A204.1 (cell line): ENCODE measurements around the gene DPPA4.
"Not testable (repeated sequence)": the region's sequence is repeated elsewhere in the genome, so short reads cannot be mapped to it uniquely, and the experiment has no call there.

ENCODE experiments used
- FAIRE-seq: peaks from 2 replicates; lab custom pipeline; 2012; peaks lifted over from hg19 to GRCh38; lab: Jason Lieb, UNC

The DPPA4 gene, protein sequence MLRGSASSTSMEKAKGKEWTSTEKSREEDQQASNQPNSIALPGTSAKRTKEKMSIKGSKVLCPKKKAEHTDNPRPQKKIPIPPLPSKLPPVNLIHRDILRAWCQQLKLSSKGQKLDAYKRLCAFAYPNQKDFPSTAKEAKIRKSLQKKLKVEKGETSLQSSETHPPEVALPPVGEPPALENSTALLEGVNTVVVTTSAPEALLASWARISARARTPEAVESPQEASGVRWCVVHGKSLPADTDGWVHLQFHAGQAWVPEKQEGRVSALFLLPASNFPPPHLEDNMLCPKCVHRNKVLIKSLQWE

DNA sequence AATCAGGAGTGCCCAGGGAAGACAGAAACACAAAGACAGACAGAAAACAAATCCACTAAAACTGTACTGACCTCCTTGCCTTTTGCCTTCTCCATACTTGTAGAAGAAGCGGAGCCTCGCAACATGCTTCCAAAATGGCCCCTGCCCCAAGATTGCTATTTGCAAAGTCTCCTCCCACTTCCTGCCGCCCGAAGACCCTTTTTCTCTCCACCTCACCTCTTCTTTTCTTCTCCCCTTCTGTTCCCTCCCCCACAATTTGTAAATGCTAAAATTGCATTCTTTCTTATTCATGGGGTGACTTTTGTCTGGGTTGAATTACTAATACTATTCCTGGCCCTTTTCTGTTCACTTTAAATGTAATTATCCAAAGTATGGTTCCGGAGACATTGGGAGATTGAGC is at the start of gene DPPA4:
DPPA4 (minus strand) TSS at position 154 of the 400 bp plus-strand sequence; CDS start at position 125, 29 bp downstream.
- FAIRE-seq: no peak

- FAIRE-seq: no peak
These were observed 48.3 kb upstream of the DPPA4 start for GRCh38 chr3:109385442-109386318.

- no peak for FAIRE-seq
These were observed 46.8 kb upstream of the DPPA4 start for GRCh38 chr3:109384164-109384563.

DNA sequence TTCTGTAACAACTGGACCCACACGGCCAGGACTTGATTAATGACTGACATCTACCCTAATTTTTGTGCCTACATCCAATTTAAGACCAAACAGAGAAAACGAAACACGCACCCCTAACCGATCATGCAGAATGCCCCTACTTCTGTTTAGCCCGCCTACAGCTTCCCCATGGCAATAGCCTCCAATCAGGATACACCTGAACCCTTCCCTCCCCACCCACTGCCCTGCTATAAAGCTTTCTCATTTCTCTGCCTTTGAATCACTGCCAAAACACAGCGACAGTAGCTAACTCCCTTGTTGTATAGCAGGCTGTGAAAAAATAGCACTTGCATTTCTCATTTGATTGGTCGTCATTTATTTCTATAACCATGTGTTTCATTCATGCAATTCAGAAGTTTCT is 45.2 kb upstream of the DPPA4 start:
- FAIRE-seq: no peak

DNA sequence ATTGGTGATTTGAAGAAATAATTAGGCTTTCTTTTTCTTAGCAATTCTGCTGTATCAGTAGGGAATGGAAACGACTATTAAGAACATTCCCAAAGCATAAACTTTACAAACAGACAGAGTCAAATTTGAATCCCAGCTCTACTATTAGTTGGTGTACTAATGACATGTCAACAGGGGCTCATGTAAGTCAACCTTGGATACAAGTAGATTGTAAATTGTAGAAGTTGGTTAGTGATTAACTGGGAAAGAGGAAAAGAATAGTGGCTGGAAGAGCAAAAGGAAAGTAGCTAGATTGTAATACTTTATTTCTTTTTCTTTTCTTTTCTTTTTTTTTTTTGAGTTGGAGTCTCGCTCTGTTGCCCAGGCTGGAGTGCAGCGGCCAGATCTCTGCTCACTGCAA is 38.6 kb upstream of the DPPA4 start:
- no peak for FAIRE-seq

DNA sequence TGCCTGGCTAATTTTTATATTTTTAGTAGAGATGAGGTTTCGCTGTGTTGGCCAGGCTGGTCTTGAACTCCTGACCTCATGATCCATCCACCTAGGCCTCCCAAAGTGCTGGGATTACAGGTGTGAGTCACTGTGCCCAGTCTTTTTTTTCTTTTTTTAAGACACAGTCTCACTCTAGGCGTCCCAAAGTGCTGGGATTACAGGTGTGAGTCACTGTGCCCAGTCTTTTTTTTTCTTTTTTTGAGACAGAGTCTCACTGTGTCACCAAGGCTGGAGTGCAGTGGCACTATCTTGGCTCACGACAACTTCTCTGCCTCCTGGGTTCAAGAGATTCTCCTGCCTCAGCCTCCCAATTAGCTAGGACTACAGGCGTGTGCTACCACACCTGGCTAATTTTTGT is 37.1 kb upstream of the DPPA4 start:
- not testable (repeated sequence) for FAIRE-seq

GRCh38 chr3:109373933-109374332 is 36.6 kb upstream of the DPPA4 start:
- no peak for FAIRE-seq

DNA sequence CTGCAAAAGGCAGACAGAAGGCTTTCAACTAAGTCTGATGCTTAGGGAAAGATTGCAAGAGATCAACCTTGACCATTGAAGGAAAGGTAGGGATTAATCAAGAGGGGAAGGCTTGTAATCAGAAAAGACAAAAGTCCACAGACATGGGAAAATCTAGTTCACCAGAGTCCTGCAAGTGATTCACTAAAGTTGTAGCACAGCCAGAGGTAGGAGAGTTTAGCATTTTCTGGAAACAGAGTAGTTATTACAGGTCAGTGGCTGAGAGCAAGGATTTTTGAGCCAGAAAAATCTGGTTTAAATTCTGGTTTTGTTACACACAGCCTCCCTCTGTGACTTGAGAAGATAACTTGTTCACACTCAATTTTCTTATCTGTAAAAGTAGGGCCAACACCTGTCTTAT is 35.3 kb upstream of the DPPA4 start:
- no peak for FAIRE-seq

DNA sequence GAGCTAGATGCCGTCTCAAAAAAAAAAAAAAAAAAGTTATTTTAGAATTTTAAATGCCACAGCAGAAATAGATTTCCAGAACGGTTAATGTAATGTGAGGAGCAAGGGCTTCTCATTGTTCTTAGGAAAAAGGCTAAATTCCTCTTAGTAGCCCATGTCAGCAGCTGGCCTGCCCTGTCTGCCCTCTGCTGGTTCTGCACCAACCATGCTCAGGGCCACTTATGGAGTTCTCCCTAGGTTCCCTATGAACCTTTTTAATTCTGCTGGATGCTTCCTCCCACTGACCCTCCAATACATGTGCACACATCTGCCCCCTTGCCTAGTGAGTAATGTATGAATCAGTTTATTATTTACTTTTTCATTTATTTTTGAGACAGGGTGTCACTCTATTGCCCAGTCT is 32.2 kb upstream of the DPPA4 start:
- no peak for FAIRE-seq

- FAIRE-seq: no peak
These were observed 26.7 kb upstream of the DPPA4 start for GRCh38 chr3:109364088-109364487.

DNA sequence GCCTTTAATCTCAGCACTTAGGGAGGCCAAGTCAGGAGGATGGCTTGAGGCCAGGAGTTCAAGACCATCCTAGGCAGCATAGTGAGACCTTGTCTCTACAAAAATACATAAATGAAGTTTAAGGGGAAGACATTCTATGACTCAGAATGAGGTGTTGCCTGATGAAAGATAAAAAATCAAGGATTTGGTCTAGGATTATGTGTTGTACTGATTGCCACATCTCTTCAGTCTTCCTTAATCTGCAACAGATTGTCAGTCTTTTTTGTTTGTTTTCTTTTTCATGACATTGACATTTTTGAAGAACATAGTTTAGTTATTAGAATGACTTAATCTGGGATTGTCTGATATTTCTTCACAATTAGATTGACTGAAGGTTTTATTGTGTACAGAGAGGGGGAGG is 26.3 kb upstream of the DPPA4 start:
- no peak for FAIRE-seq

- no peak for FAIRE-seq
These were observed 25.5 kb upstream of the DPPA4 start for GRCh38 chr3:109362823-109363222.

DNA sequence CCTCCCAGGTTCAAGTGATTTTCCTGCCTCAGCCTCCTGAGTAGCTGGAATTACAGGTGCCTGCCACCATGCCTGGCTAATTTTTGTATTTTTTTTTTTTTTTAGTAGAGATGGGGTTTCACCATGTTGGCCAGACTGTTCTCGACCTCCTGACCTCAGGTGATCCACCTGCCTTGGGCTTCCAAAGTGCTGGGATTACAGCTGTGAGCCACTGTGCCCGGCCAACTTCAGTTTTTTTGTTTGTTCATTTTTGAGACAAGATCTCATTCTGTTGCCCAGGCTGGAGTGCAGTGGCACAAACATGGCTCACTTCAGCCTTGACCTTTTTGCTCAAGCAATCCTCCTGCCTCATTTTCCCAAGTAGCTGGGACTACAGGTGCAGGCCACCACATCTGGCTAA is 21.5 kb upstream of the DPPA4 start:
- FAIRE-seq: not testable (repeated sequence)

DNA sequence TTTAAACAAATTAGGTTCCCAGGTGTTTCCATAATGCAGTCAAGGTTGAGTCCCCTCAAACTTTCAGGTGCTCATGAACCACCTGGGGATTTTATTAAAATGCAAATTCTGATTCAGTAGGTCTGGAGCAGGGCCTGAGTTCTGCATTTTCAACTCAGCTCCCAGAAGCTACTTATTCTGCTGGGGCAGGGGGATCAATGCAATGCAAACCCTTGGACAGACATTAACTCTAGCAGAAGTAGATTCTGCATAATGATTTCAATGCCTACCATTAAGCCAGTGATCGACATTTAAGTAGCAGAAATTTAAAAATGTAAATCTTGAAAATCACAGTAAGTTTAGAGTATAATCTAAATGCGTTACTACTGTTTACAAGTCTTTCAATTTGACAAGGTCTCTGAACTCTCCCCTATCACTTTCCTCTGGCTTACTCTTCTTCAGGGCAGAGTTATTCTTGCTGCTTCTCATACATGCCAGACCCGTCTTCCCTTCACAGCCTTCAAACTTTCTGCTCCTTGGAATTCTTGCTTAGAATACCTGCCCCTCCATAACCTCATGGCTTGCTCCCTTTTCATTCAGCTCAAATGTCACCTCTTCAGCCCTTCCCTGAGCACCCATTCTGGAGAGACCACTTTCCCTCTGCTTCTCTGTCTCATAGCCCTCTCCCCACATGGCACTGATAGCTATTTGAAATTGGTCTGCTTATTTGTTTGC is 19.3 kb upstream of the DPPA4 start:
- no peak for FAIRE-seq

- FAIRE-seq: no peak
These were observed 18.5 kb upstream of the DPPA4 start for GRCh38 chr3:109355625-109356441.

DNA sequence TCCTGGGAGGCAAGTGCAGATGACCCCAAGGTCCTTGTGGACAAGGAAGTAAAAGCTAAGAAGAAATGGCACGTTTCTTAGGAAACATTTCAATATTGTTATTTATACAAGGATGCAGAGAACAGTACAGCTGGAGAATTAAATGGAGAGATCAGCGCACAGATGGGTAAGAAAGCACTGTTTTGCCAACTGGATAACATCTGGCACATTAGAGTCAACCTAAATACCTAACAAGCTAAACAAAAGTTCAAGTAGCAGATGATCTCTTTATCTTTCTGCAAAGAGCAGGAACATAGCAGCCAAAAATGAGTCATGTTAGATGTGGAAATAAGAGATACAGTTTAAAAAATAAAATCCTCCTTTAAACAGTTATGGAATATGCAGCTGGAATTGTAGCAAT is 15.7 kb upstream of the DPPA4 start:
- no peak for FAIRE-seq

GRCh38 chr3:109351231-109351630 is 13.9 kb upstream of the DPPA4 start:
- FAIRE-seq: no peak

- no peak for FAIRE-seq
These were observed 9.5 kb upstream of the DPPA4 start for GRCh38 chr3:109346770-109347295.

- FAIRE-seq: no peak
These were observed 8.8 kb upstream of the DPPA4 start for GRCh38 chr3:109346099-109346498.

DNA sequence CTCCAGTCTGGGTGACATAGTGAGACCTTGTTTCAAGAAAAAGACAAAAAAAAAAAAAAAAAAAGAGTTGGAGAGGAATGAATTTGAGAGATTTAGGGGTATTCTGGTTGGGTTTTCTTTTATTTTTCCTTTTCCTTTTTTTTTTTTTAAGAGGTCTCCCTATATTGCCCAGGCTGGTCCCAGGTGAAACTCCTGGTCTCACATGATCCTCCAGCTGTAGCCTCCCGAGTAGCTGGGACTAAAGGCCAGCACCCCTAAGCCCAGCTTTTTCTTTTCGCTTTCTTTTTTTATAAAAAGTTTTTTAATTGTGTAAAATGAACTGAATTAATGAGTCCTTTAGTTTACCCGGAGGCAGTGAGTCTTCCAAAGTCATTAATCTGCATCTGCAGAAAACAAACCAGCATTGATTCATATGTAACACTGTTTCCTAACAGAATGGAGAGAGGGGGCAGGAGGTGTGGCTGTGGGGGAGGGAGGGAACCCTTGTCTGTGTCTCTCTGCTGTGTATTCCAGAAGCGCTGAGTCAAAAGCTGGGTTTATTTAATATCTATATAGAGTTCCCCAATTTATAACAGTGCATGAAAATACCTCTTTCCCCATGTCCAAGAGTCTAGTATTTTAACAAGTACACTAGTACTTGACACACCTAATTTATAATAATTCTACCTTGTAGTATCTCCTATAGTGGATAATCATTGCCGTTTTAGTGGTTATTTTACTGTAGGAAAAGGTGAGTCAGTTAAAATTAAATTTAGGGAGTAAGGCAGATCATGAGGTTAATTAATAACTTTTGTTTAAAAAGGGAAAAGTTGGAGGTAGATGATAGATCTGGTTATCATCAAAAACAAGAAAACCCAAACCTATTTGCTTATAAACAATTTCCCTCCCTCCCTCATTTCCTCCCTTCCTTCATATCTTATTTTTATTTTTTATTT is 2.6 kb upstream of the DPPA4 start:
- no peak for FAIRE-seq

DNA sequence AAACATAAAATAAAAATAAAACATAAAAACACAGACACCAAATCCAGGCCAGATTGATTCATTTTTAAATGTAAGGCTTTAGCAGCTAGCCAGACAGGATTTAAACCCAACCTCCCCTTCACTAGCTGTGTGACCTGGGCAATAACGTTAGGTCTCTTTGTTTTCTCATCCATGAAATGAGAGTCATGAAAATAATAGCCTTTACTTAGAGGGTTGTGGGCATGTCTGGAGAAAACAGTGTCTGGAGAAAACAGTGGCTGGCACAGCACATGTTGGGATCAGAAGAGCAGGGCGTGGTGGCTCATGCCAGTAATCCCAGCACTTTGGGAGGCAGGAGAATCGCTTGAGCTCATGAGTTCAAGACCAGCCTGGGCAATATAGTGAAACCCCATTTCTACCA is 1.9 kb upstream of the DPPA4 start:
- no peak for FAIRE-seq
